Kidney (tissue), 14 donors: Measurements from ENCODE around the gene NRP2. TPM values are rescaled to one million over a fixed set of nuclear protein-coding genes. Genes with fewer than 3 reads are reported as not detected.

Experiments used
- DNase-seq, 5 donors: peaks; one replicate each; pipeline ENCODE4 v3.0.0-alpha.2; 2013 to 2020
- FAIRE-seq: peaks from 2 replicates; lab custom pipeline; 2012; peaks lifted over from hg19 to GRCh38; lab: Jason Lieb, UNC
- H3K27ac ChIP-seq, 2 donors: one replicate each; pipeline ENCODE4 v1.7.0; 2013; ENCODE audit warnings: low read depth in 2 of 2, low read length in 2 of 2, inconsistent platforms in 1 of 2
- H3K27me3 ChIP-seq: one replicate; pipeline ENCODE4 v1.7.1; 2013; ENCODE audit warnings: low read length, inconsistent platforms; ENCODE audit not compliant: control insufficient read depth, insufficient read depth
- H3K36me3 ChIP-seq, 3 donors: one replicate each; pipeline versions ENCODE4 v1.7.0 to v1.7.1; 2013; ENCODE audit warnings: low read length in 3 of 3, control low read depth in 1 of 3, inconsistent platforms in 1 of 3; ENCODE audit not compliant: insufficient read depth in 3 of 3, control insufficient read depth in 2 of 3
- H3K4me1 ChIP-seq, 3 donors: one replicate each; pipeline versions ENCODE4 v1.7.0 to v1.7.1; 2013; ENCODE audit warnings: low read length in 3 of 3, inconsistent platforms in 1 of 3, low read depth in 1 of 3; ENCODE audit not compliant: control insufficient read depth in 2 of 3, insufficient read depth in 2 of 3
- H3K4me3 ChIP-seq, 3 donors: one replicate each; pipeline versions ENCODE4 v1.7.0 to v1.8.1; 2013; ENCODE audit warnings: low read length in 3 of 3, control low read depth in 1 of 3, inconsistent platforms in 1 of 3
- H3K9ac ChIP-seq, 3 donors: one replicate each; pipeline versions ENCODE4 v1.7.0 to v1.7.1; 2013; ENCODE audit warnings: low read length in 3 of 3, control low read depth in 1 of 3, inconsistent platforms in 1 of 3
- H3K9me3 ChIP-seq, 3 donors: one replicate each; pipeline versions ENCODE4 v1.7.0 to v1.7.1; 2013; ENCODE audit warnings: low read length in 3 of 3, control low read depth in 1 of 3, inconsistent platforms in 1 of 3; ENCODE audit not compliant: control insufficient read depth in 2 of 3, insufficient read depth in 1 of 3
- intact Hi-C: fragments of 100-400 bp; cut with DNase I; formaldehyde crosslinking; loops from one replicate; pipeline ENCODE4 v1.11.1; 2022
- polyA plus RNA-seq: library from polyadenylated mRNA; stranded (reverse); fragments of 350-450 nt; fragmentation: Illumina TruSeq; extraction: RNeasy Lipid Tissue Mini Kit (QIAGEN cat#74804); gene quantifications from one replicate; pipeline ENCODE4 v1.2.3, GENCODE V29; 2014; ENCODE audit warnings: low read depth, low replicate concordance; ENCODE audit not compliant: insufficient read depth
- total RNA-seq: library from RNA; stranded (reverse); fragmentation: NEBNext Ultra II Directional; extraction: Animal tissue kit (Norgen Biotek cat#: 25700); gene quantifications from one replicate; pipeline ENCODE4 v1.2.1, GENCODE V29; 2021
- TF ChIP-seq, protein P1 (sequence below): IDR thresholded peaks from 3 replicates; pipeline ENCODE4 v1.5.1; 2012; ENCODE audit warnings: mild to moderate bottlenecking, moderate library complexity, borderline replicate concordance; ENCODE audit not compliant: insufficient read depth; ENCODE audit errors: extremely low read depth
- donor health status: control.
- donor health status: control.
- donor health status: control.
- donor health status: control.
- donor health status: control.
- donor health status: DM: yes; HTN: yes; CAD: no.
- donor health status: Normal renal cell carcinoma (clear cell type).

The NRP2 gene
- total and polyA plus RNA-seq, 2 donors from 2014 or later: 2.3 to 37.7 TPM

DNA sequence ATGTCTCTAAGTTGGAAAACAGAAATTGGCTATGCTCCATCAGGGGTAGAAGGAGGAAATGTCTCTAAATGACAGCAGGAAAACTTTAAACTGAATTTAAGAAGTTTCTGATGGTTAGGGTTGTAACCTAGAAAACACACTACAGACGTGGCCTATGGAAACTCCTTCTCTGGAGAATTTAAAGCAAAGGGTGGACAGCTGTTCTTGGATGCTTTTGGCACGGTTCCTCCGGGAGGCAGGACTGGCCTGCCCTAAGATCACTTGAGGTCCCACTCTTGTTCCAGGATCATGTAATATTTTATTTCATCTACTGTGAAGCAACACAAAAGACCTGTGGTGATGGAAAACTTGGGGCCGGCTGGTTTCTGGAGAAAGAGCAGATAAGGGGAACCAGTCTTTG, 77.0 kb downstream of the NRP2 start:
- Histone ChIP-seq H3K4me1 (no peaks in the 10 kb centered on the region), H3K4me3 (no peak overlapping the region), H3K27ac (no peak overlapping the region), H3K9ac (no peak overlapping the region), H3K9me3 (no peaks in the 10 kb centered on the region), H3K36me3 (peaks cover 0 to 2% (median 0%) of the 10 kb centered on the region in 3 donors), H3K27me3 (no peaks in the 10 kb centered on the region)
- no peak for FAIRE-seq
- DNase-seq: peak in 3 of 5 donors; percentile 63 to 87 (median 76)
- intact Hi-C loops: no loop called here
- TF ChIP-seq, protein P1, sequence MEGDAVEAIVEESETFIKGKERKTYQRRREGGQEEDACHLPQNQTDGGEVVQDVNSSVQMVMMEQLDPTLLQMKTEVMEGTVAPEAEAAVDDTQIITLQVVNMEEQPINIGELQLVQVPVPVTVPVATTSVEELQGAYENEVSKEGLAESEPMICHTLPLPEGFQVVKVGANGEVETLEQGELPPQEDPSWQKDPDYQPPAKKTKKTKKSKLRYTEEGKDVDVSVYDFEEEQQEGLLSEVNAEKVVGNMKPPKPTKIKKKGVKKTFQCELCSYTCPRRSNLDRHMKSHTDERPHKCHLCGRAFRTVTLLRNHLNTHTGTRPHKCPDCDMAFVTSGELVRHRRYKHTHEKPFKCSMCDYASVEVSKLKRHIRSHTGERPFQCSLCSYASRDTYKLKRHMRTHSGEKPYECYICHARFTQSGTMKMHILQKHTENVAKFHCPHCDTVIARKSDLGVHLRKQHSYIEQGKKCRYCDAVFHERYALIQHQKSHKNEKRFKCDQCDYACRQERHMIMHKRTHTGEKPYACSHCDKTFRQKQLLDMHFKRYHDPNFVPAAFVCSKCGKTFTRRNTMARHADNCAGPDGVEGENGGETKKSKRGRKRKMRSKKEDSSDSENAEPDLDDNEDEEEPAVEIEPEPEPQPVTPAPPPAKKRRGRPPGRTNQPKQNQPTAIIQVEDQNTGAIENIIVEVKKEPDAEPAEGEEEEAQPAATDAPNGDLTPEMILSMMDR: no peak

DNA sequence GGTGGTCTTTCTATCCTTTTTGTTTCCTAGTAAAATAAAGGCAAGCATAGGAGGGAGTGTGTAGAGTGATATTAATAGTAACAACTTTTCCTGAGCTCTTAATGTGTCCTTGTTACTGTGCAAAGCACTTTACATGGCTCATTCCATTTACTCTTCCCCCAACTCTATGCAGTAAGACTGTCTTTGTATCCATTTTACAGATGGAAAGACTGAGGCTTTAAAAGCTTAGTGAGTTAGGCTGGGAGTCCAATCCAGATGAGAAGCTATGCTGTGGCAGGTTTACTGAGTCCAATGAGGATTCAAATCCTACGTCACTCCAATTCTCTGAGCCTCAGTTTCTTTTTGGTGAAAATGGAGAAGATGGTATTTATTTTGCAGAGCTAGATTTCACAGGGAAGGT, 77.4 kb downstream of the NRP2 start:
- Histone ChIP-seq H3K27ac (no peak overlapping the region), H3K9ac (no peak overlapping the region), H3K4me3 (no peak overlapping the region), H3K4me1 (no peaks in the 10 kb centered on the region), H3K27me3 (no peaks in the 10 kb centered on the region), H3K9me3 (no peaks in the 10 kb centered on the region), H3K36me3 (peaks cover 0 to 2% (median 0%) of the 10 kb centered on the region in 3 donors)
- FAIRE-seq: no peak
- TF ChIP-seq, protein P1: no peak
- no peak for DNase-seq
- intact Hi-C loops: loop anchor here (10.0 kb wide), 1 partner anchor 75 kb away; the partner anchor contains the start of gene NRP2

DNA sequence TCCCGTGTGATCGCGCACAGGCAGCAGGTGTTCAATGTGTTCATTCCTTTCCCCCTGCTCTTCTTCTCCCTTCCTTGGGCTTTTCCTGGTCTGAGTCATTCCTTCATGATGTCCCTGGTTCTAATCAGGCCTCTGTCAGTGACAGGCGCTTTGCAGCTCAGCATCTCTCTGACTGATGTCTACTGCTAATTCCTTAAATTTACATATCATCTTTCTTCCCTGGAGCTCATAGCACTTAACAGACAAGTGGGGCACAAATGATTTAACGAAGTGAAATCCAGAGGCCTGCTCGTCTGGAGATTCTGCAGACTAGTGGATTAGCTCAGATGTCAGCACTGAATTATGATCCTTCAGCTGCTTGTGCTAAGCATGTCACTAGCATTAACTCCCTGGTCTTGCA, 77.9 kb downstream of the NRP2 start:
- Histone ChIP-seq H3K27ac (no peak overlapping the region), H3K27me3 (no peaks in the 10 kb centered on the region), H3K9me3 (no peaks in the 10 kb centered on the region), H3K4me3 (no peak overlapping the region), H3K4me1 (no peaks in the 10 kb centered on the region), H3K36me3 (peaks cover 0 to 2% (median 0%) of the 10 kb centered on the region in 3 donors), H3K9ac (no peak overlapping the region)
- intact Hi-C loops: loop anchor here (10.0 kb wide), 1 partner anchor 75 kb away; the partner anchor contains the start of gene NRP2
- FAIRE-seq: no peak
- TF ChIP-seq, protein P1: no peak
- DNase-seq: no peak

DNA sequence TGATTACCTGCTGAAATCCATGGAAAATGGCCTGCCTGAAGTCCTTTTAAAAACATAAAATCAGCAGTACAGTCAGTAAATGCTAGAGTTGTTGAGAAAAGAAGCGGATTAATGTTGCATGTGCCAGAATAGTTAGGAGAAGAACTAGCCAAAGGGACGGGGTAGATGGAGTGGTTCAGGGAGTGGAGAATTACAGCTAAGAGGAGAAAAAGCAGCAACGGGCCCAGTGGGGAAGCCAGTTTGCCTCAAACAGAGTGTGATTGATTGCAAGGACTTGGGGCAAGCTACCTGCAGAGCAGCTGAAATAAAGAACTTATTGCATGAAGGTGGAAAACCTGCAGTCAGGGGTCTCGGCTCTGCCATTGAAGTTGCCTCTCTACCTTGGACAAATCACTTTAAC, 79.1 kb downstream of the NRP2 start:
- H3K4me3 ChIP-seq: no peak overlapping the region
- peaks cover 0 to 2% (median 0%) of the 10 kb centered on the region in 3 donors for H3K36me3 ChIP-seq
- no peaks in the 10 kb centered on the region for H3K4me1 ChIP-seq
- no peak overlapping the region for H3K27ac ChIP-seq
- no peak overlapping the region for H3K9ac ChIP-seq
- no peaks in the 10 kb centered on the region for H3K9me3 ChIP-seq
- H3K27me3 ChIP-seq: no peaks in the 10 kb centered on the region
- TF ChIP-seq, protein P1: no peak
- no peak for DNase-seq
- FAIRE-seq: no peak
- intact Hi-C loops: loop anchor here (10.0 kb wide), 1 partner anchor 77 kb away; the partner anchor contains the start of gene NRP2
